Stimulated activated CD4-positive, alpha-beta T cell treated with anti-CD3 and anti-CD28 coated beads, TNF-alpha, amount 100 ng/mL, for 24 hours (primary cell): Measurements from ENCODE around the gene OVAAL.
"Not testable (repeated sequence)": the region's sequence is repeated elsewhere in the genome, so short reads cannot be mapped to it uniquely, and the experiment has no call there.

Experiments used
- DNase-seq, 3 experiments: peaks; one replicate each; pipeline ENCODE4 v3.0.0-alpha.2; 2020; ENCODE audit warnings: low read depth in 3 of 3

The OVAAL gene

DNA sequence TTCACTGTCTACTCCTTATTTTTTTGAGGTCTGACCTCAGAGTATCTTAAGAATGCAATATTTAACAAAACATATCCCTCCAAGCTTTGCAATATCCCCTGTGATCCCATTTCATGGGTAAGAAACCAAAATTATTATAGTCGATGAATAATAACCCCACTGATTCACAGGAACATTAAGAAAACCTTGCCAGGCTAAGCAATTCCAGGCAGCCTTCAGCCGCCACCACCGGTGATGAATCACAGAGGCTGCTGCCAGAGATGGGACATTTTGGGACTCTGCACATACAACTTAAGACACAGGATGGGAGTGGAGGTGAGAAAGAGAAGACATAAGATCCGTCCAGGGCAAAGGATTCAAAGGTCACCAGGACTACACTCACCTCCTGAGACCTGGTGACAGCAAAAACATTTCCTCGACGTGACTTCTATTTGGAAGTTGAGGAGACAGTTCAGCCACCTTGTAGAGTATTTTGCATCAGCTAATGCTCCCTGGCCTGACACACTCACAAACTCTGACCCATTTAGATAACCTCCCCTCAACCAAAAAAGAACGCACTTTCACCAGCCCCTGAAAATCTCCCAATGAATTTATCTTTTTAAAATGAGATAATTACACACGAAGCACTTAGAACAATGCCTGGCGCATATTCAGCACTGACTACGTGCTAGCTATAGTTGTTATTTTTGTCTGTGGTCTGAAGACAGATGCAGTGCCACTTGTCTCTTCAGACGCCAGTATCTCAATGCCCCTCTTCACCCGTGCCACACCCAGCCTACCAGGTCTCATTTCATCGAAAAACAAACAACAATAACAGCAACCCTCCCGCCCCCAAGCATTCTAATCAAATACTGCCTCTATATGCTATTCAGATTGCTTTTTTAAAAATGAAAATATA is 17.8 kb upstream of the OVAAL start:
- DNase-seq, result no peak

DNA sequence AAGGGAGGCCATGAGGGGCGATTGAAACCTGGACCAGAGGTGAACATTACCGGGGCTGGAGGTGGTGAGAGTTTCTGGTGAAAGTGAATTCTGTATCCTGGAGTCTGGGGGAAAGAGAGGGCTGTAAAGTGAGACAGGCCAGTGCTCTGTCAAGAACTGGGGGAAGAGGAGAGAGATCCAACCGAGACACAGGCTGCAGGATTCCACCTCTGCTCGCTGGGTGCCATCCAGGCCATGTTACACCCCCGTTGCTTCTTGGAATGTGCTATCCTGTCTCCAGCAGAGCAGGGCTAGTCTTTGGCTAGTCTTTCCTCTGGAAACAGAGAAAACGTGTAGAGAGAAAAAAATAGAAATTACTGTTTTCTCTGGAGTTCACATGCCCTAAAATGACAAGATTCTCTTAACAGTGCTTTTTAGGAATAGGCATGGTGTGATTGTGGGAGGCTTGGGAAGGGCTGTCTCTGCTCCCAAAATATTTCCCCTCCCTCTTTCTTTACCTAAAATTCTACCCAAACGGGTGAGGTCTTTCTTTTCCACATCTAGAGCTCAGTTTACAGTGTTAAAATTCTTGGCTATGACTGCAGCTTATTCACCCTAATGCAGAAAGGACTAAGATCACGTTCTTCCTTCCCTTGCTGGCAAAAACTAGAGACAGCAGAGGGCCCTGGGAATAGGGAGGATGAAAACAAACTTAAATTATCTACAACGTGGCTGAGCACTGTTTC is 16.5 kb upstream of the OVAAL start:
- DNase-seq, result no peak

DNA sequence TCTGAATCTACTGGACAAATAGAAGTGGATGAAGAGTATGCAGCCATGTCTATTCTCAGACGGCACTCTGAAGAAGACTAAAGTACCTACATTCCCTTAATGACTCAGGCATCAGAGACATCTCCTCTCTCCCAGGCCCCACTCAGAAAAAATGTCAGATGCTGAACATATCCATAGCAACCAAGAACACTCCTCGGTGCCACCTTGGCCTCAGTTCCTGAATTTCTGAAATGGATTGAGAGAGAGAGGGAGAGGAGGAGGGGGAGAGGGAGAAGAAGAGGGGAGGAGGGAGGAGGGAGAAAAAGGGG is 16.0 kb upstream of the OVAAL start:
- no peak for DNase-seq

- DNase-seq, result no peak
Measured at GRCh38 chr1:180544050-180544449, 14.7 kb upstream of the OVAAL start.

DNA sequence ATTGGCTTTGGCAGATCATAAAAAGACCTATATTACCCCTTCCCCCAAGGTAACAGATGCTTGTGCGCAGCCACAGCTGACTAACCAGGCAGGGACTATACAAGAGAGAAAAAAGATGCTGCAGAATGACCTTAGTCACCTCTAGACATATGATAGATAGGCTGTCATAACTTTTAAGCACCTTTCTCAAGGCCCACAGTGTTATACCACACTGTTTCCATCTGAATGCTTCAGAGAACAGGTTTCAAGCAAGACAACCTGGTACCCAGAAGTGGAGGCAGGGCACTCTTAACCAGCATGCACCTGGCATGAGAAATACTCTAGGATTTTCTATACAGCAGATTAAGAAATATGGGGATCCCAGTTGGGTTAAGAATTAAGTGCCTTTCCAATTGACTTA is 12.8 kb upstream of the OVAAL start:
- no peak for DNase-seq

GRCh38 chr1:180548686-180549317 is 10.0 kb upstream of the OVAAL start:
- no peak for DNase-seq

DNA sequence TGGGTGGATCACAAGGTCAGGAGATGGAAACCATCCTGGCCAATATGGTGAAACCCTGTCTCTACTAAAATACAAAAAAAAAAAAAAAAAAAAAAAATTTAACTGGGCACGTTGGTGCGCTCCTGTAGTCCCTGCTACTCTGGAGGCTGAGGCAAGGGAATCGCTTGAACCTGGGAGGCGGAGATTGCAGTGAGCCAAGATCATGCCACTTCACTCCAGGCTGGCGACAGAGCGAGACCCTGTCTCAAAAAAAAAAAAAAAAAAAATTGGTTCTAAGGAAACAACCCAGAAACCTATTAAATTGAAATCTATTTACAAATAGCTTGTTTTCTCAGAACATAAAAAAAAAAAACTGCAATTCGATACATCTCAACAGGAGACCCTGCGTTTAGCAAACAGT is 9.0 kb upstream of the OVAAL start:
- not testable (repeated sequence) for DNase-seq

DNA sequence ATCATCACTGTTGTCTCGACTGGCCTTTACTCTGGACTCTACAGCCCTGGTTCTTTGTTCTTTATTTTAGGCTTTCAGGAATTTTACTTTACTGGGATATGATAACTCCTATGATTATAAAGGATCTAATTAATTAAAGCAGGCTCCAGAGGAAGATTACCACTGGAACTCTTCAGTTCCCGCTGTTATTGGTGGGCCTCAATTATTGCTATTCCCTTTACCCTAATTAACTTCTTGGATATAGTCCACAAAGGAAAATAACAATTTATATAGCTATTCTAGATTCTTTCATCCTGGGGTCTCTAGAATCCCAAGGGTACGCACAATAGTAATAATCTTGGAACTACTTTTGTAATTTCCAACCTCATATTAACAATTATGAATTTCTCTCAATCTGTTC is 8.5 kb upstream of the OVAAL start:
- DNase-seq, result no peak

DNA sequence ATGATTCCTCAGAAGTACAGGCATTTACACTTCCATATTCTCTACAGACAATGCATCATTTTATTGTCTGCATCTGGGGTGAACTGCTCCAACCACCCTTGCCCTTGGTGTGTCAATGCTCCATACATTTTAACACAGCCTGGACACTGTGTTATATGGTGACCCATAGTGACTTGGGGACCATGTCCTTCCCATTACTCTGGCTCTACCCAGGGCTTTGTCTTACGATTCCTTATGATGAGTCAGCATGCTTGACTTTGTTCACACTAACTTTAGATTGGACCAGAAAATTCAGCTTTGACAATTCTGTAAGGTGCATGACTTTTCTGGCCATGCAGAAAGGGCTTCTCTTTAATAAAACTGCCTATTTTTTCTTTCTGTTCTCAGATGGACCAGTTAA is 6.8 kb upstream of the OVAAL start:
- DNase-seq, result no peak

- DNase-seq, result not testable (repeated sequence)
Measured at GRCh38 chr1:180553046-180553445, 5.7 kb upstream of the OVAAL start.

DNA sequence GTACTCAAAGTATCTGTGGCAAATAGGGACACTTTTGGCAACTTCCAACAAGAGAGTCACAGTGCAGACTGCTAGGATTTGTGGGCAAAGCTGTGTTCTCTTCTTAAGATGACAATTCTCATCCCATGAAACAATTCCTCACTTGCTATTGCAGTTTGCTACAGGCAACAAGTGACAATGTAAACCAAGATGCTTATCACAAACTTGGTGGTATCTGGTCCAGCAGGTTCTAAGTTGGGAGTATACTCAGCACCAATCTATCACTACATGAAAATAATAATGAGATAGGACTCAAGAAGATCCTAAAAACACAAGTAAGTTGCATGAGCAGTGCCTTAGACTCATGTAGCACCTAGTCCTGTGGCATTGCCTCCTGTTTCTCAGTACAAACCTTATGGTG is 3.4 kb upstream of the OVAAL start:
- no peak for DNase-seq

GRCh38 chr1:180560200-180560867 is 1.6 kb downstream of the OVAAL start:
- no peak for DNase-seq

DNA sequence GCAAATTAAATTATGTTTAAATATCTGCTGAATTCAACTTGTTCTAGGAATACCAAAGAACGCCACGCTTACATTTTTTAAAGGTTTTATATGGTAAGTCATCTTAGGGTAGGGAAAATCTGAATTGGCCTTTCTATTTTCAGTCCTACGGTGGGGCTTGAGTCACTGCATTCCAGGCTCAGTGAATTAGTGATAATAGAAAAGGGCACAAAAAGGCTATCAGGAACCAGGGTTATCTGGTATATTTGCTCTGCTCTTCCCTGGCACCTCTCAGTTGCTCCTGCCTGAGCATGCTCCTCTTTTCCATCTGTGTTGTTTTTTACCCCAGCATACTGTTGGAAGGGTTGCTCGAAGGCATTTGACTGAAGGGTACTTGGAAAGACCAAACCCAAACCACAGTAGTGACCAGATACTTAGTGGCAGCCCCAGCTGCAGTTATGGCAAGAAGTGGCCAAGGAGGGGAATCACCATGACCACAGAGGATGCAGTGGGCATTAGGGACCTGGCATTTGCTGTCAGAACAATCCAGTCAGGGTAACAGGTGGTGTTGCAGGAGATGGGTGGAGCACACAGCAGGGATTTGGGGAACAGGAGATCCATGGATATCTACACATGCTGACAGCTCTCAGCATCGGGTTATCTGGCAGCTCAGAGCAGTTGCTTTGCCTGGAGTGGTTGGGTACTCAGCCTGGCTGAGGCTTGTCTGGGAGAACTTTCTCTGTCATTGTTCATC is 2.3 kb downstream of the OVAAL start:
- no peak for DNase-seq

GRCh38 chr1:180562640-180563025 is 3.9 kb downstream of the OVAAL start:
- DNase-seq, result no peak

GRCh38 chr1:180563026-180563827 is 4.5 kb downstream of the OVAAL start:
- DNase-seq, result no peak

DNA sequence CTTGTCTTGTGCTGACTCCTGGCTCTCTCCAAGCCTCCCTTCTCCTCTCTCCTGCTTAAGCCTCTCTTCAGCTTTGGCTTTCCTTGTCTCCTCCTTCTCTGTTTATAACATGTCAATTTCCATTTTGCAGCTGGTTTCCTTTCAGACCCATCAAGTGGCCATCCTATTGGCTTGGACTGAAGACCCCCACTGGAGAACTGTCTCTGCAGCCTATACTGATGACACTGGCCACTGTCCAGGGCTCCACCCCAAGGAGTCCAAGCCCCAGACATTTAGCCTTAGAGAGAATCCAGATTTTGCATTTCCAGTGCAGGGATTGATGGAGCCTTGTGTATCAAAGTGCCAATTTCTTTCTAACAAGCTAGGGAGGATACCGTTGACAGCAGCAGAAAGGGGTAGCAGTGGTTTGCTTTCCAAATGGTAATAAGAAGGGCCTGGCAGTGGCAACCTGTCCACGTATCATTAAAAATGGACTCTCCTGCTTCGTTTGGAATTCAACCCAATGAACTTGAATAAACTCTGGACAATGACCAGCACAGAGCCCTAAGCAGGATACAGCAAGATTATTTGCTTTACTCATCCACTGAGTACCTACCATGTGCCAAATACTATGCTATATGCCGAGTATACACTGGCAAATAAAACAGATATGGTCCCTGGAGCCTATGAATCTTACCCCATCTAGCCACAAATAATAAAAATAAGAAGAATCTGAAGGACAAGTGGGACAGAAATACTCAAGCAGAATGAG is 6.5 kb downstream of the OVAAL start:
- DNase-seq, result no peak

GRCh38 chr1:180566026-180566425 is 7.3 kb downstream of the OVAAL start:
- DNase-seq, result no peak

- DNase-seq, result no peak
Measured at GRCh38 chr1:180566495-180566894, 7.7 kb downstream of the OVAAL start.

DNA sequence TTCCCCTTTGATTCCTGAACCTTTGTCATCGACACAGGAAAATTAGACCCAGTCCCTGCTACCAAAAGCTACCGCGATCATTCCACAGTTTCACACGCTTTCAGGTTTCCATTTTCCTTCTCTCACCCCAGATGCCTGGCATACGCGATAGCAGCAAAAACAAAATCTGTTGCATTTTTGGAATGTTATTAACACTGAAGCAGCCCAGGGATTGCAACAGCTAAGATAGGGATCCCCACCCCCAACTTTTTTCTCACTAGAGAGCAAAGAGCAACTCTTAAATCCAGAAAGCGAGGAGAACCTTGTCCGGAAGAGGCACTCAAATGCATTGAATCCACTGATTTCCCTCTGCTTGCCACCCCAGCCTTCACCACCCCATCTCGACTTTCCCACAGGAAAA is 8.9 kb downstream of the OVAAL start:
- no peak for DNase-seq

DNA sequence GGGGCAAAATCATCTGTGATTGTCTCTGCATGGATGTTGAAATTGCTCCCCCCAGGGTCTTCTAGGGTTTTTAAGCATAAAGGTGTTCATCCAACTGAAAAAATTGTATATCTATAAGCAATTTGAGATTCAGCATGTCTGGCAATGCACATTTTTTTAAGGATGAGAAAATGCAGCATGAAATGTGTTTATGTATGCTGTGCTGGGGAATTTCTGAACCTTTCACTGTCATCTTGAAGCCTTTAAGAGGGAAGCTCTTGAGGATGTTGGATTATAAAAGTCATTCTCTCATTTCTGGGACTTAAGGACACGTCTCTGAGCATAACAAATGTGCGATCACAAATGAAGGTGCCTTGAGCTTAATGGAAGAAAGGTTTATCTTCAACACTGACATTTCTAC is 9.4 kb downstream of the OVAAL start:
- no peak for DNase-seq
